Left lobe of liver (tissue), 2 donors: Measurements from ENCODE around the gene CFLAR. TPM values are rescaled to one million over a fixed set of nuclear protein-coding genes. Genes with fewer than 3 reads are reported as not detected.
"Not testable (repeated sequence)": the region's sequence is repeated elsewhere in the genome, so short reads cannot be mapped to it uniquely, and the experiment has no call there.

ENCODE experiments used
- ATAC-seq: fragments of 200-7000 bp; cut with Tn5 transposase; one replicate; pipeline ENCODE4 v1.9.1; 2020; ENCODE audit warnings: mild to moderate bottlenecking, moderate library complexity
- DNase-seq: peaks from one replicate; pipeline ENCODE4 v3.0.0-alpha.2; 2020; ENCODE audit warnings: low spot score
- total RNA-seq: library from RNA; stranded (reverse); gene quantifications from one replicate; pipeline ENCODE4 v1.2.1, GENCODE V29; 2021
- donor health status: DM: no; HTN: no; CAD: no; lungs with moderate emphysema.
- donor health status: DM: no; HTN: yes; CAD: no.

Gene CFLAR
- total RNA-seq, 1 donor from 2014 or later, result 73.7 TPM

DNA sequence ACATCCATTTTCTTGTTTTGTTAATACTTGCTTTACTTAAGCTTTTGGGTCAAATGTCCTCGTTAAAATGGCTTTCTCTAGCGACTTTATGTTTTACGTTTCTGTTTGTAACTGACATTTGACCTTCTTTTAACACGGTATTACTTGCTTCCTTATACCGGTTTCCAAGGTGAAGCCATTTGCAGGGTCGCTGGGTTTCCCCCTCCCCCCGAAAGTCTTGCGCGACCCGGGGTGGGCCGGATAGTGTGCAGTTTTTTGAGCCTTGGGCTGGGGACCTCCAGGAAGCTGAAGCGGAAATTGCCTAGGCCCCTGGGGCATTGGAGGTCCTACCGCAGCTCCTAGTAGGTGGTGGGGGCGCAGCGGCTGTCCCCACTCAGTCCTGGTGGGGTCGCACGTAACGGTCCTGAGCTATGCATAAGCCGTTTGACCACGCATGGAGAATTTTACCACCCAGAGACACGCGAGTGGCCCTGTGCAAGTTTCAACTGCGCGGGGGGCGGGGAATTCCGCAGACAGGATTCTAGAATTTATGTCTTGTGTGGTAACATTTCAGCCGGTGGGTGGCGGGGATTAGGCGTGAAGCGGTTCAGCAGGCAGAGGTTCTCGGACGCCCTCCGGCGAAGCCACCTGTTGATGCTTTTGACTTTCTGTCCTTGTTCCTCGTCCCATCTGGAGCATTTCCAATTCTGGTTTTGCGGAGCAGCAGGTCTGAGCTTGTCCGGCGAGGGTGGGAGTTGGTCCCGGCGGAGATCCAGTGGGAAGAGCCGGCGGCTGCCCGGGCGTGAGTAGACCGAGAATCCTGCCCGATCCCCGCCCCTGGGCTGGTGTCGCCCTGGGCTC is 2.4 kb downstream of the CFLAR start:
- ATAC-seq (peak; percentile 57), DNase-seq (peak; percentile 87)

DNA sequence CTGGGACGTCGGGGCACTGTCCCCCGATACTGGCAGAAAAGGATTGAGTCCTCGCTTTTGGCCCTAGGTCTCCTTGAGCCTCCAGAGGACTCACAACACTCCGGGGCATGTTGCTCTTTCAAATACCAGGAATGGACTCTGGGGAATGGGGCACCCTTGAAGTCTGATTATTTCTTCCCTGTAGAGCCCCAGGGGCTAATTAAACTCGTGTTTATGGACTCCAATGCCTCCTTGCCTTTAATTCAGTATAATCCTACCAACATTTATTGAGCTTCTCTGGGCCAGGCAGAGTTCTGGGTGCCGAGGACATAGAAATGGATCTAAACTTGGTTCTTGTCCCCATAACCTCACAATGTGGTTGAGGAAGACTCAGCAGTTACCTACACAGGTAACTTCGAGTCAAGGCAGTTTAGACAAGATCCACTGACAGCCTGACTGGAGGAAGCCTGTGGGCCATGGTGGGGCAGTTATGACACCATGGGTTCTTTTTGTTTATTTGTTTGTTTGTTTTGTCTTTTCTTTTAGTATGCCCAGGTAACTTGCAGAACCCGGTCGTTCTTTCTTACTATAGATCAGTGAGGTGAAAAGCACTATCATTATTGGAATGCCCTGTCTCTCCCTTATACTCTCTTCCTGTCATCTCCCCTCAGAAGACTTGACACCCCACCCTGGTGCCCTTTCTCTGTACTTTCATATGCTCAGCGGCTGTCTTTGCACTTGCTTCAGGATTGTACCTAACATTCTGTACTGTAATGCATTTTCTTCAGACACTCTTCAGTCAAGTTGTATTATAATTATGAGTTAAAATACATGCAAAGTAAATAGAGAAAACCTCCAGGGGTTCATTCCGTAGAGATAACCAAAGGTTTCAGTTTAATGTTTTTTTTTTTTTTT is 3.2 kb downstream of the CFLAR start:
- ATAC-seq, result peak; percentile 1
- no peak for DNase-seq

DNA sequence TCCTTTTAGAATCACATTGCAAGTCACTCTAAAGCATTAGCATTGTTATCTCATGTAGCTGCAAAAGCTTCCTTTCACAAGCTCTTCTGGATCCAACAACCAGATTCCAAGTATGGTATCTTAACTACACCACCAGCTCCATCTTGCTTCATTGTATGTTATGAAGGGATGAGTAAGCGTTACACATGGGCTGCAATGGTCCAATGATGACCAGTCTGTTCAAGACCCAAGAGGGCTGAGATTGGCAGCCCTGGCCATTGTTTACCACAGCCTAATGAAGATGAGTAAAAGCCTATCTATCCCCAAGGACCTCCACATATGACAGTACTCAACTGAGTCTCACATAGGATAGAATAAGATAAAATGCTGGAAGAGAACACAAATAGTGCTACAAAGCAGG is 6.3 kb downstream of the CFLAR start:
- ATAC-seq (no peak), DNase-seq (no peak)

DNA sequence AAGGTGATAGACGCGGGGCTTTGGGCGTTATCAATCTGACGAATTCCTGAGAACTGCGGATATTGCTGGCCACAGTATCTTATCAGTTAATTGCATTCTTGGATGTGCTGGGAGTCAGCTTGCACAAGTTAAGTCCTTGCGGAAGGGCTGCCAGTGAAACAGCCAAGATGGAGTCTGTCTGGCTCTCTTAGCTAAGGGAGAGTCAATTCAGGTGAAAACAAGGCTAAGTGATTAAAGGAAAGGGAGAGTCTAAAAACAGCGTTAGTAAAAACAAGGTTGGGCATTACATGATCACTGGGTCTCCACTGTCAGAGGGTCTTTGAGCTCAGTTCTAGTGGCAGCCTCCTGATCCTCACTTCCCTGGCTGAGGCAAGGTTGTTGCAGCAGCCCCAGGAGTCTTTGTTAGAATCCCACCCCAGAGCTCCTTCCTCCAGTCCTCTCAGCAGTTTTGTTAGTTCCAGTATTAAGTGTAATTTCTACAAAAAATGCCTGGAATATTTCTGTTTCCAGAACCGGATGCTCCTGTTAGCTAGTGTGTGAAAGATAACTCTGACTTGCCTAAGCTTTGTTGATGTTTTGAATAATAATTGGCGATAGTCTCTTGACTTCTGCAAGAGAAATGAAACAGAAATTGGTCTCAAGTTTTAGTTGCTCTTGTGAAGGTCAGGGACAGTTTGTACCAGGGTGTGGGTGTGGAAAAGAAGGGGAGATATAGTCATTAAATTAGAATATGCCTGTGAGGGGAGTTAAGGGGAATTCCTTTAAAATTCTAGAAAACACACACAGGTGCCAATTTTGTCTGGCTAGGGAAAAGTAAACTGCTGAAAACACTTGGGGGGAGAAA is 10.6 kb downstream of the CFLAR start:
- no peak for DNase-seq
- ATAC-seq, result no peak

DNA sequence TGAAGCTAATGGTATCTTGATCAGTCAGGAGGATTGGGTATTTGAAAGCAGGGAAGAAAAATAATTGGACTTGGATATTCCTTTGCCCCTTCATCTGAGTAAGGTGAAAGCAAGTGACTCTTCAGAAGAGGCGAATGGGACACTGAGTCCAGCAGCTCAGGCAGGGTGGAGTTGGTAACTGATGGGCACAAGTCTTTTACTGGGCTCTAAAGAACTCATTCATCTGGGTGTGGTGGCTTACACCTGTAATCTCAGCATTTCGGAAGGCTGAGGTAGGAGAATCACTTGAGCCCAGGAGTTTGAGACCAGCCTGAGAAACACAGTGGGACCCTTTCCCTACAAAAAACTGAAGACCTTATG is 11.2 kb downstream of the CFLAR start:
- no peak for ATAC-seq
- DNase-seq, result no peak

DNA sequence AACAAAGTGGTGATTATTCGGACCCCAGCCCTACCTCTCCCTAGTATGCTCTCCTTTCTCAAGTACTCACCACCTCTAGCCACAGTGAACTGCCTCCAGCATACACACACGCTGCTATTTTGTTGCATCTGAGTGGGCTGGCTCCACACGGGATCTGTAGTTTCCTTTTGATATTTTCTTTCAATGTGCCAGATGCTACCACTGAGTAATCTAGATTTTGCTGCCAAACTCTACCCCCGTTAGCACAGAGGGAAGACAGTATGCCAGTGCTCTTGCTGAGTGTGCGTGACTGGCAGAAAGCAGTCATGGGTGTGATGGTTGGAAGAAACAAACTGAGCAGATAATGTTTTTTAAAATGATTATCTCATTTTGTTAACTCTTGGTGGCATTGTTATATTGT is 11.6 kb downstream of the CFLAR start:
- ATAC-seq (peak; percentile 35), DNase-seq (no peak)

DNA sequence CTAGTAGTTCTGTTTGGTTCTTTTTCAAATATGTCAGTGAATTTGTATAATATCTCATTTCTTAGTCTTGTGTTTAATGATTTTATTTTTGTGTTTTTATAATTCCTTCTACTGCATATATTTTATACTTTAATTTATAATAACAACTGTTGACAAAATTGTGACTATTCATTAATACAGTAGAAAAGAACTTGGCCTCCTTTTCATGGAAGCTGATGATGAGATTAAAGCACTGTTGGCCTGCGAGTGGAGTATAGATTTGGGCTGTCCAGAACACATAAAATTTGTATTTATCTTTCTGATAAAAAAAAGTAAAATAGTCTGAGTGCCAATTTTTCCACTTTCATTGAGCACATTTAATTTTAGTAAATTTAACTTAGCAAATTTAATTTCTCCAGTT is 12.1 kb downstream of the CFLAR start:
- ATAC-seq (no peak), DNase-seq (no peak)

DNA sequence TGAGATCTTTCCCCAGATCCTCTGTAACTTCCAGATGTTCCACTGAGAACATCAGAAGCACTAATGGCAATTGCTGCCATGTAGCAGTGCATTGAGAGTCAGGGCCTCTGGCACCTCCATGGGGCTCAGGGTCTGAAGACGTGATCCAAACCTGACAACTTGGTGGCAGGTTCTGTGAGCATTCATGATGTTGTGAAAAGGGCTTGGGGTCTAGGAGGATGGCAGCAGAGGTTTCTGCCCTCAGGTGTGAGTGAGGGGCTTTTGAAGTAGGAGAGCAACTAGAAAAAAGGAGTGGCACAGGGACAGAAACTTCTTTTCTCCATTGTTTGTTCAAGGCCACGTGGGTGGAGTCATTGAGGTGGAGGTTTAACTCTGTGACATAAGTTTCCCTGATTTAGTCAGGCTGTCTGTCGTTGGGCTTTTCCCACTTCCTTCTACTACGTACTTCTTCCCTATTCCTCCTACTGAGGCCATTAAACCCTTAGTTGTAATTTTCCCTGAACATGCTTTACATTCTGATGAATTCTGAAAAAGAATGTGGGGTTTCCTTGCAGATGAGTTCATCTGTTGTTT is 13.1 kb downstream of the CFLAR start:
- DNase-seq, result no peak
- peak; percentile 24 for ATAC-seq

DNA sequence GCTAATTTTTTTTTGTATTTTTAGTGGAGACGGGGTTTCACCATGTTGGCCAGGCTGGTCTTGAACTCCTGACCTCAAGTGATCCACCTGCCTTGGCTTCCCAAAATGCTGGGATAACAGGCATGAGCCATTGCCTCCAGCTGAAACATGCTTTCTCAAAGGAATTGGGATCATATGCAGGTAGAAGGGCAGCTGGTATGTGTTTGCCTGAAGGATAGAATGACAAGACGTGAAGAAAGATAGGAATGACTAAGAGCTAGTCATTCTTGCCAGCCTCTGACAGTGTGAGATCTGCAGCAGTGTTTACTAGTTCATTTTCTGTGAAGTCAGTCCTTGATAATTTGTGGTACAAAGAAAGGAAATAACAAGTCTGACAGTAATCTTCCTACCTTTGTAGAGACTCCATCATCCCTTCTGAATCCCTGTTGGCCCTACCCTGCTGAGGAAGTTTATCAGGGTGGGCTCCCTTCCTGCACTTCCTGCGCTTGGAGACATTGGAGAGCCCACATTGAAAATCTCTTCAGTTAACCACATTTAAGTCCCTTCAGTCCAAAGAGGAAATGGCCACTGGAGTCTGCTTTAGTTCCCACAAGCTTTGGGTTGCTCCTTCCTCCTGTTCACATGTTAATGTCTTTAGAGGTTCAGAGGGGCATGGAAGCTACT is 14.7 kb downstream of the CFLAR start:
- ATAC-seq, result peak; percentile 44
- DNase-seq, result no peak

DNA sequence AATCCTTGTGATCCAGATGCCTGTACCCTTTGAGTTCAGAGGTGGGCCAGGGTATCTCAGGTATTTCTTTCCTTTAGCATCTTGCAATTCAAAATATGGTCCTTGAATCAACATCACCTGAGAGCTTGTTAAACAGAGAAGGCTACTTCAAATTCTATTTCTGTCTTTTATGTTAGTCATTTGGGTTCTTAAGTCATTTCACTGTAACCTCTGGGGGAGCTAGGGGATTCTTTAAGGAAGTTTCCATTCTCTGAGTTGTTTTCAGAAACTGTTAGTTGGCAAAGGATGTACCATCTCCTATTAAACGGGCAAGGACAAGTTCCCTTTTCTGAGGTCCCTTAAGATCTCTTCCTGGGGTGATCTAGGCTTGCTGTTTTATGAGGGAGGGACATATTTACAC is 16.6 kb downstream of the CFLAR start:
- DNase-seq (no peak), ATAC-seq (no peak)

DNA sequence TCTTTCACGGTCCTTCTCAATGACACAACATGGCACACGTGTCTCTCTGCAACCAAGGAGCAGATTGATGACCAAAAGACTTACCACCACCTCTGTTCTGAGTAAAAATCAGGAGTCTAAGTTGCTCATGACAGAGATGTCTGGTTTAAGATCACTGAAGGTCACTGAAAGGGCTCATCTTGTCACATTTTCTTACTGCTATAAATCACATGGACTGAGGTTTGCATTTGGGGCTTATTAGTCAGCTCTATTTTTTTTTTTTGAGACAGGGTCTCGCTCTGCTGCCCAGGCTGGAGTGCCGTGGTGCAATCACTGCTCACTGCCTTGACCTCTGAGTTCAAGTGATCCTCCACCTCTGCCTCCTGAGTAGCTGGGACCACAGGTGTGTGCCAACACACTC is 19.4 kb downstream of the CFLAR start:
- no peak for DNase-seq
- ATAC-seq, result no peak

DNA sequence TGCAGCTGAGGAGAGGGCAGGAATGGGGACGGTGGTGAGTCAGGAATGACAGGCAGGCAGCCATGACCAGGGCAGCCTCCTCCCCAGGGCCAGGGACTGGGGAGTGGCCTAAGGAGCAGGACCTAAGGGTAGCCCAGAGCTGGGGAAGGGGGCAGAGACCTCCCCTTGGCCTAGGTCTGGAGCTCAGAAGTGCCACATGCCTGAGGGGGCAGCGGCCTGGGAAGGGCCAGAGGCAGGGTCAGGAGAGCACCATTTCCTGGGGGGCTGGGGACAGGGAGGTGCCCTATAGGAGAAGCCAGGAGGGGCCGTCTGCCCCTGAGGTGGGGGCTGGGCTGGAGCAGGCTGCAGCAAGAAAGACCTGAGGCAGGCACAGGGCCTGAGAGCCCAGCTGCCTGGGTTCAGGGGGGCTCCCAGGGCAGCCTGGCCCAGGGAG is 20.9 kb downstream of the CFLAR start:
- ATAC-seq, result no peak
- DNase-seq, result no peak

DNA sequence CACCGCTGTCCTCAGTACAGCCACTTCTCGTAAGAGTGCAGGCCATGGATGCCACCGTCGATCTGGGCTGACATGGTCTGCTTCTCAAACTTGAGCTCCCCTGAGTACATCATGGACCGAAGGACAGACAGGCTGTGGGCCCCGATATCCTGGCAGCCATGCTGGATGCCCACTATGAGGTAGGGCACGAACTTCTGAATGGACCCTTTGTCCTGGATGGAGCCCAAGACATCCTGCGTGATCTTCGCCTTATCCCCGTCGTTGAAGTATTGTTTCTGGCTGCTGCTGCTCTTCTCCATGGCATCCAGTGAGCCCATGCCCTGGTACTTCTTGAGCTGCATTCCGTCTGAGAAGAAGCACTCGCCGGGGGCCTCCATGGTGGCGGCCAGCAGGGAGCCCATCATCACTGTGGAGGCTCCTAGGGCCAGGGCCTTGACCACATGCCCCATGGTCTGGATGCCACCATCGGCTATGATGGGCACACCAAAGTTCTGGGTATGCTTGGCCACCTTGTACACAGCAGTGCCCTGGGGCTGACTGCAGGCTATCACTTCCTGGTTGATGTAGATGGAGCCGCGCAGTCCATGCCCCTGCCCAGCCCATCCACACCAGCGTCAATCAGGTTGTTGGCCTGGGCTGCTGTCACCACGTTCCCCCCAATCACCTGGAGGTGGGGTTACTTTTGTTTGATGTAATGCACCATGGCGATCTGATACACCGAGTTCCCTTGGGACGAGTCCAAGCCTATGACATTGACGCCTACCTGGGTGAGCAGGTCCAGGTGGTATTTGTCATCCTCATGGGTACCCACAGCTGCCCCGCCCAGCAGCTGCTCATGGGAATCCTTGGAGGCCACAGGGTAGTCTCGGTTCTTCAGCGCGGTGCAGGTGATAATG is 21.8 kb downstream of the CFLAR start:
- ATAC-seq (peak; percentile 49), DNase-seq (no peak)

DNA sequence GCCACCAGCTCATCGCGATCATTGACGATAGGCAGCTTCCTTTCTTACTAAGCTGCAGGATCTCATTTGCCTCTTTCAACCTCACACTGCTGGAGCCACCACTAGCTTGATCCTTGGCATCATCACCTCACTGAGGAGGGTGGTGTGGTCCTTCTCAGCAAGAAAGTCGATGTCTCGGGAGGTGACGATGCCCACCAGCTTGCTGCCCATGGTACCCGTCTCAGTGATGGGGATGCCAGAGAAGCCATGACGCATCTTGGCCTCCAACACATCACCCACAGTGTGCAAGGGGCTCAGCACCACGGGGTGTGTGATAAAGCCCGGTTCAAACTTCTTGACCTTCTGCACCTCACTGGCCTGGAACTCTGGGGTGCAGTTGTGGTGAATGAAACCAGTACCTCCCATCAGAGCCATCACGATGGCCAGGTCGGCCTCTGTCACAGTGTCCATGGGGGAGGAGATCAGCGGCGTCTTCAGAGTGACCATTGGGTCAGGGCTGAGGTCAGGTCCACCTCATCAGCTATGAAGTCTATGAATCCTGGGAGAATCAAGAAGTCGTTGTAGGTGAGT is 22.5 kb downstream of the CFLAR start:
- no peak for ATAC-seq
- no peak for DNase-seq

DNA sequence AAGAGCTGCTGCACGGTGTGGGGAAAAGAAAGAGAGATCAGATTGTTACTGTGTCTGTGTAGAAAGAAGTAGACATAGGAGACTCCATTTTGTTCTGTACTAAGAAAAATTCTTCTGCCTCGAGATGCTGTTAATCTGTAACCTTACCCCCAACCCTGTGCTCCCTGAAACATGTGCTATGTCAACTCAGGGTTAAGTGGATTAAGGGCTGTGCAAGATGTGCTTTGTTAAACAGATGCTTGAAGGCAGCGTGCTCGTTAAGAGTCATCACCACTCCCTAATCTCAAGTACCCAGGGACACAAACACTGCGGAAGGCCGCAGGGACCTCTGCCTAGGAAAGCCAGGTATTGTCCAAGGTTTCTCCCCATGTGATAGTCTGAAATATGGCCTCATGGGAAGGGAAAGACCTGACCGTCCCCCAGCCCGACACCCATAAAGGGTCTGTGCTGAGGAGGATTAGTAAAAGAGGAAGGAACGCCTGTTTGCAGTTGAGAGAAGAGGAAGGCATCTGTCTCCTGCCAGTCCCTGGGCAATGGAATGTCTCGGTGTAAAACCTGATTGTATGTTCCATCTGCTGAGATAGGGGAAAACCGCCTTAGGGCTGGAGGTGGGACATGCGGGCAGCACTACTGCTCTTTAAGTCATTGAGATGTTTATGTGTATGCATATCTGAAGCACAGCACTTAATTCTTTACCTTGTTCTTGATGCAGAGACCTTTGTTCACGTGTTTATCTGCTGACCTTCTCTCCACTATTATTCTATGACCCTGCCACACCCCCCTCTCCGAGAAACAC is 23.2 kb downstream of the CFLAR start:
- not testable (repeated sequence) for DNase-seq, ATAC-seq

DNA sequence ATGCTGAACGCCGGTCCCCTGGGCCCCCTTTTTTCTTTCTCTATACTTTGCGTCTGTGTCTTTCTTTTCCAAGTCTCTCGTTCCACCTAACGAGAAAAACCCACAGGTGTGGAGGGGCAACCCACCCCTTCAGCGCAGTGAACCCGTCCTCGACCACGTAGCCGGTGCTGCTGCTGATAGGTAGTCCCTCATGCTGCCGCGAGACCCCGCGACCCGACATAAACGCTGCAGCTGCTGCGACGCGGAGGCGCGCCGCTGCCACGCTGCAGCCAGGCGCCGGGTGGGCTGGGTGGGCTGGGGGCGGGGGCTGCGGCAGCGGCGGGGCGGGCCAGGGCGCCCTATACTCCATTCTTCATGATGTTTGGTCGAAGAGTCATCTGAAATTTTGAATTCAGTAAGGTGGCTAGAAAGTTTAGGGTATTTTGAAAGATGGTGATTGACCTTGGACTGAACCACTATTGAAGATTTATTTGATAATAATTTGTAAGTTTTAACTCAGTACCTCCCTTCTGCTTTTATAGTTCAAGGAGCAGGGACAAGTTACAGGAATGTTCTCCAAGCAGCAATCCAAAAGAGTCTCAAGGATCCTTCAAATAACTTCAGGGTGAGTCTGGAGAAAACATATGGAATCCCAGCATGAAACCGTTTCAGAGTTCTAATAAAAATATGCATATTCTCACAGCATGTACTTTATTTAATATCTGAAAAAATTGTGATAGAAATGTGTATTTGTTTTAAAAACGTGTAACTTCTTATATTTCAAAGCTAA is 24.1 kb downstream of the CFLAR start:
- ATAC-seq (no peak), DNase-seq (no peak)
